Uterus (tissue), 2 donors: ENCODE results near the gene AGFG2.

Source experiments
- CTCF ChIP-seq, 4 experiments: fragments of 200-600 bp in 2 of 4; fragments of 450-650 bp in 2 of 4; sonication (generic) in 2 of 4; IDR thresholded peaks; one replicate each; pipeline ENCODE4 v1.5.1; 2016 to 2019; ENCODE audit warnings: antibody characterized with exemption in 4 of 4, mild to moderate bottlenecking in 2 of 4, moderate library complexity in 1 of 4
- POLR2A ChIP-seq, 2 donors: fragments of 450-650 bp; IDR thresholded peaks; one replicate each; pipeline ENCODE4 v1.6.1; 2016; ENCODE audit warnings: antibody characterized with exemption in 2 of 2, mild to moderate bottlenecking in 1 of 2, moderate library complexity in 1 of 2

- TF ChIP-seq CTCF (IDR thresholded peaks at IDR 0.05) (no peak), POLR2A (IDR thresholded peaks at IDR 0.05) (peak in 1 of 2 donors; percentile 69)
These were observed 6.0 kb downstream of the AGFG2 start for GRCh38 chr7:100544967-100545359.
